Thyroid gland (tissue), 4 donors: Measurements from ENCODE around the gene ISM1. TPM values are rescaled to one million over a fixed set of nuclear protein-coding genes. Genes with fewer than 3 reads are reported as not detected.

Experiments used
- DNase-seq, 2 donors: peaks; one replicate each; pipeline ENCODE4 v3.0.0-alpha.2; 2019
- H3K27ac ChIP-seq, 3 donors: fragments of 200-600 bp; sonication (generic); 1 replicate in 2 of 3; 2 replicates in 1 of 3; pipeline ENCODE4 v1.5.1; 2016 to 2019; ENCODE audit warnings: mild to moderate bottlenecking in 1 of 3, moderate library complexity in 1 of 3
- H3K27me3 ChIP-seq: fragments of 200-600 bp; sonication (generic); one replicate; pipeline ENCODE4 v1.5.1; 2019
- H3K36me3 ChIP-seq, 2 donors: fragments of 200-600 bp; sonication (generic); one replicate each; pipeline ENCODE4 v1.5.1; 2016 to 2019
- H3K4me1 ChIP-seq, 2 donors: fragments of 200-600 bp; sonication (generic); one replicate each; pipeline ENCODE4 v1.5.1; 2017 to 2019
- H3K4me3 ChIP-seq, 3 donors: fragments of 200-600 bp; sonication (generic); replicated peaks in 1 of 3; 1 replicate in 2 of 3; 2 replicates in 1 of 3; pipeline ENCODE4 v1.5.1; 2016; ENCODE audit warnings: mild to moderate bottlenecking in 1 of 3
- H3K9me3 ChIP-seq: fragments of 200-600 bp; sonication (generic); one replicate; pipeline ENCODE4 v1.5.1; 2017
- CTCF ChIP-seq, 6 experiments: fragments of 200-600 bp in 3 of 6; fragments of 450-650 bp in 3 of 6; sonication (generic) in 3 of 6; IDR thresholded peaks; one replicate each; pipeline ENCODE4 v1.5.1; 2016 to 2019; ENCODE audit warnings: antibody characterized with exemption in 6 of 6, mild to moderate bottlenecking in 2 of 6, inconsistent platforms in 1 of 6, moderate library complexity in 1 of 6
- POLR2A ChIP-seq, 2 donors: fragments of 450-650 bp; IDR thresholded peaks; one replicate each; pipeline ENCODE4 v1.6.1; 2017; ENCODE audit warnings: antibody characterized with exemption in 2 of 2, mild to moderate bottlenecking in 2 of 2, moderate library complexity in 1 of 2
- WGBS, 2 donors: methylation state at CpG; one replicate each; pipeline ENCODE4 v1.1.5; 2017; 5-methylcytosine and 5-hydroxymethylcytosine counted together
- intact Hi-C: fragments of 100-400 bp; cut with DNase I; formaldehyde crosslinking; loops from one replicate; pipeline ENCODE4 v1.15.1; 2023
- total RNA-seq, 4 donors: library from RNA; depleted of rRNA; stranded (reverse); fragments of >200 nt; gene quantifications; one replicate each; pipeline ENCODE4 v1.2.3, GENCODE V29; 2016

Gene ISM1
- 10 to 100 TPM; 77.5 to 98.4 (median 83.7) TPM for total RNA-seq

- H3K27ac ChIP-seq = peak within 1 kb of the TSS; percentile 84 to 92 (median 89)
- DNase-seq = peak; percentile 88 to 89
- H3K4me1 ChIP-seq = peaks cover 8 to 9% of the 10 kb centered on the region in 2 donors
- no peaks in the 10 kb centered on the region for H3K27me3 ChIP-seq
- H3K36me3 ChIP-seq = no peaks in the 10 kb centered on the region
- 1 to 2% methylated on average over 15 to 23 of the region's 39 CpGs for WGBS, 2 donors
- intact Hi-C loops = no loop called here
- H3K9me3 ChIP-seq = no peaks in the 10 kb centered on the region
- peak in 1 of 2 donors; percentile 73 for TF ChIP-seq POLR2A (IDR thresholded peaks at IDR 0.05)
- TF ChIP-seq CTCF (IDR thresholded peaks at IDR 0.05) = peak in 1 of 6 experiments; percentile 5
- H3K4me3 ChIP-seq = peak within 1 kb of the TSS; percentile 58 to 77 (median 77)
Measured at GRCh38 chr20:13220904-13221297, at the start of gene ISM1. Gene ISM1, plus strand, starts transcription at chr20:13221274. Its CDS starts 503 bp downstream, at chr20:13221777.

- Histone ChIP-seq H3K27ac (peak overlapping the region; percentile 68 to 81 (median 81)), H3K4me1 (peaks cover 26 to 28% of the 10 kb centered on the region in 2 donors), H3K4me3 (no peak overlapping the region), H3K27me3 (no peaks in the 10 kb centered on the region), H3K9me3 (no peaks in the 10 kb centered on the region), H3K36me3 (no peaks in the 10 kb centered on the region)
- no peak for DNase-seq
- intact Hi-C loops = no loop called here
- TF ChIP-seq CTCF (IDR thresholded peaks at IDR 0.05) = no peak
- no peak for TF ChIP-seq POLR2A (IDR thresholded peaks at IDR 0.05)
- WGBS, 2 donors = 85 to 89% methylated on average over 2 of the region's 2 CpGs
Measured at GRCh38 chr20:13173201-13173600, 47.9 kb upstream of the ISM1 start.

GRCh38 chr20:13174402-13174801, 46.7 kb upstream of the ISM1 start:
- DNase-seq = peak in 1 of 2 donors; percentile 12

GRCh38 chr20:13180986-13181889, 39.8 kb upstream of the ISM1 start:
- Histone ChIP-seq H3K36me3 (no peaks in the 10 kb centered on the region), H3K27ac (no peak overlapping the region), H3K4me1 (no peaks in the 10 kb centered on the region), H3K27me3 (no peaks in the 10 kb centered on the region), H3K4me3 (no peak overlapping the region), H3K9me3 (no peaks in the 10 kb centered on the region)
- WGBS, 2 donors = 79 to 81% methylated on average over 7 of the region's 7 CpGs
- DNase-seq = no peak
- intact Hi-C loops = no loop called here
- no peak for TF ChIP-seq CTCF (IDR thresholded peaks at IDR 0.05)
- no peak for TF ChIP-seq POLR2A (IDR thresholded peaks at IDR 0.05)

More at GRCh38 chr20:13174402-13174801, 46.7 kb upstream of the ISM1 start:
- Histone ChIP-seq H3K4me1 (peaks cover 26 to 28% of the 10 kb centered on the region in 2 donors), H3K27me3 (no peaks in the 10 kb centered on the region), H3K4me3 (no peak overlapping the region), H3K27ac (peak overlapping the region in 2 of 3 donors; percentile 8 to 19), H3K9me3 (no peaks in the 10 kb centered on the region), H3K36me3 (no peaks in the 10 kb centered on the region)
- intact Hi-C loops = no loop called here
- no peak for TF ChIP-seq CTCF (IDR thresholded peaks at IDR 0.05)
- no peak for TF ChIP-seq POLR2A (IDR thresholded peaks at IDR 0.05)
- 86 to 91% methylated on average over 9 of the region's 9 CpGs for WGBS, 2 donors

- Histone ChIP-seq H3K27ac (no peak overlapping the region), H3K4me3 (no peak overlapping the region), H3K4me1 (no peaks in the 10 kb centered on the region), H3K36me3 (no peaks in the 10 kb centered on the region), H3K9me3 (no peaks in the 10 kb centered on the region), H3K27me3 (no peaks in the 10 kb centered on the region)
- 70 to 88% methylated on average over 1 of the region's 1 CpG for WGBS, 2 donors
- intact Hi-C loops = no loop called here
- no peak for DNase-seq
- TF ChIP-seq CTCF (IDR thresholded peaks at IDR 0.05) (no peak), POLR2A (IDR thresholded peaks at IDR 0.05) (no peak)
Measured at GRCh38 chr20:13183005-13183404, 38.1 kb upstream of the ISM1 start.
